Measurements from ENCODE around the gene CD19.
"Not testable (repeated sequence)": the region's sequence is repeated elsewhere in the genome, so short reads cannot be mapped to it uniquely, and the experiment has no call there.

CD19 gene

GRCh38 chr16:28937222-28937876 is 5.6 kb downstream of the CD19 start:
- no peak for DNase-seq

DNA sequence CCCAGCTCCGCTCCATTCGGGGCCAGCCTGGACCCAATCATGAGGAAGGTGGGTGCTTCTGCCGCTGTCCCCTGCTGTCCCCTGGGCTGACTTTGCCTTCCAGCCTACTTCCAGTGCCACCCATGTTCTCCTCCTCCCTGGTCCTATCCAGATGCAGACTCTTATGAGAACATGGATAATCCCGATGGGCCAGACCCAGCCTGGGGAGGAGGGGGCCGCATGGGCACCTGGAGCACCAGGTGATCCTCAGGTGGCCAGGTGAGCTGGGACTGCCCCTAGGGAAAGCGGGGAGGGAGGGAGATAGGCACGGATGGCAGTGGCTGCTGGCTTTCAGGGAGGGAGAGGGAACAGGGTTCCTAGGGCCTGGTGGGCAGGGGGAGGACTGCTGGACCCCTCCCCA is 7.0 kb downstream of the CD19 start:
- no peak for DNase-seq

DNA sequence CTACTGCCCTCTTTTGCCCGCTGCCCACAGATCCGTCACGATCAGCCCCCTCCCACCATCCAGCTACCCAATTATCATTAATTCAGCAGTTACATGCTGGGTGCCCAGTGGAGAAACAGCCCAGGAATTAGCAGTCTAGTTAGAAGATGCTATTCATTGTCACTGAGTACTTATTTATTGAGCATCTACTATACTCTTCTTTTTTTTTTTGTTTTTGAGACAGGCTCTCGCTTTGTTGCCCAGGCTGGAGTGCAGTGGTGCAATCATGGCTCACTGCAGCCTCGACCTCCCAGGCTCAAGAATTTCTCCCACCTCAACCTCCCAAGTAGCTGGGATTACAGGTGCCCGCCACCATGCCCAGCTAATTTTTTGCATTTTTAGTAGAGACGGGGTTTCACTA is 8.1 kb downstream of the CD19 start:
- DNase-seq, result not testable (repeated sequence)

GRCh38 chr16:28943281-28943680 is 11.5 kb downstream of the CD19 start:
- DNase-seq, result no peak

DNA sequence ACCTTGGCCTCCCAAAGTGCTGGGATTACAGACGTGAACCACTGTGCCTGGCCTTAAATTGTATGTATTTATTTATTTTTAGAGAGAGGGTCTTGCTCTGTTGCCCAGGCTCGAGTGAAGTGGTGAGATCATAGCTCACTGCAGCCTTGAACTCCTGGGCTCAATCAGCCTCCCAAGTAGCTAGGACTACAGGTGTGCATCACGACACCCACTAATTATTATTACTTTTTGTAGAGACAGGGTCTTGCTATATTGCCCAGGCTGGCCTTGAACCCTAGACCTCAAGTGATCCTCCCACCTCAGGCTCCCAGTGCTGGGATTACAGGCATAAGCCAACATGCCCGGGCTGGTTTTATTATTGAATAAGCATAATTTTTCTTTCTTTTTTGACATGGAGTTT is 14.9 kb downstream of the CD19 start:
- DNase-seq, result no peak

DNA sequence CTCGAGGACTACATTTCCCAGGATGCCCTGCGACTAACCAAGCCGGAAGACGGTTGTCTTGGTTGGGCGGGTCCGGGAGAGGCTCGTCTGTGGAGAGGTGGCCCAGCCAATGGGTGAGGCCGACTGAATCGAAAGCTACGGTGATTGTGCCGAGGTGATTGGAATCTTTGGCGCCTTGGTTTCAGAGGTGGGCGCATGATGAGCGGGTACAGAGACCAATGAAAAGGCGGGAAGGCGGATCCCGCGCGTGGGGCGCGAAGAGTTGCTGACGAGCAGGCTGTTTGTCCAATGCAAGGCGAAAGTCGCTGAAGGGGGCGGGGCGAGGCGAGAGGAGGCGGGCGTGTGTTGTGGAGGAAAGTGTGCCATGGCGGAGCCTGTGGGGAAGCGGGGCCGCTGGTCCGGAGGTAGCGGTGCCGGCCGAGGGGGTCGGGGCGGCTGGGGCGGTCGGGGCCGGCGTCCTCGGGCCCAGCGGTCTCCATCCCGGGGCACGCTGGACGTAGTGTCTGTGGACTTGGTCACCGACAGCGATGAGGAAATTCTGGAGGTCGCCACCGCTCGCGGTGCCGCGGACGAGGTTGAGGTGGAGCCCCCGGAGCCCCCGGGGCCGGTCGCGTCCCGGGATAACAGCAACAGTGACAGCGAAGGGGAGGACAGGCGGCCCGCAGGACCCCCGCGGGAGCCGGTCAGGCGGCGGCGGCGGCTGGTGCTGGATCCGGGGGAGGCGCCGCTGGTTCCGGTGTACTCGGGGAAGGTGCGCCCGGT is 19.1 kb downstream of the CD19 start, which contains the start of gene NFATC2IP:
Gene NFATC2IP, plus strand, starts transcription at position 290 of the 762 bp plus-strand sequence. Its CDS starts 75 bp downstream, at position 365.
- peak; percentile 100 for DNase-seq

GRCh38 chr16:28951410-28951943 is 19.7 kb downstream of the CD19 start:
- DNase-seq, result no peak

DNA sequence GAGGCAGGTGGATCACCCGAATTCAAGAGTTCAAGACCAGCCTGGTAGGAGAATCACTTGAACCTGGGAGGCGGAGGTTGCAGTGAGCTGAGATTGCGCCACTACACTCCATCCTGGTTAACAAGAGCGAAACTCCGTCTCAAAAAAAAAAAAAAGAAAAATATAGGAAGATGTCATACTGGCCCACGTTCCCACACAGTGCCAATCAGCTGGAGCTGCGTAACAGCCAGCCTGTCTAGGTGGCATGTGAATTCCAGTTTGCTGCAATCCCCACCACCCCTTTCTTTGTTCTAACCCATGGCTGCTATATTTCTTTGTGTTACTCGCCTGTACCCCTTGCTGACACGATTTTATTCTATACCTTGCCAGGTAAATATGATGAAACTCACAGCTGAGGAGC is 26.4 kb downstream of the CD19 start:
- DNase-seq, result no peak

GRCh38 chr16:28958836-28959235 is 27.1 kb downstream of the CD19 start:
- DNase-seq, result no peak

GRCh38 chr16:28964072-28964471 is 32.3 kb downstream of the CD19 start:
- no peak for DNase-seq

- no peak for DNase-seq
Observed at GRCh38 chr16:28964496-28964895, 32.7 kb downstream of the CD19 start.

- DNase-seq, result no peak
Observed at GRCh38 chr16:28967156-28967555, 35.4 kb downstream of the CD19 start.

- not testable (repeated sequence) for DNase-seq
Observed at GRCh38 chr16:28969696-28970095, 37.9 kb downstream of the CD19 start.

GRCh38 chr16:28974007-28974436 is 42.3 kb downstream of the CD19 start:
- DNase-seq, result peak; percentile 40

GRCh38 chr16:28974437-28975157 is 42.8 kb downstream of the CD19 start, which contains the start of gene SPNS1:
TSS of gene SPNS1 (plus strand) at chr16:28974778. CDS start at chr16:28975152, 374 bp downstream.
- DNase-seq, result peak; percentile 90

DNA sequence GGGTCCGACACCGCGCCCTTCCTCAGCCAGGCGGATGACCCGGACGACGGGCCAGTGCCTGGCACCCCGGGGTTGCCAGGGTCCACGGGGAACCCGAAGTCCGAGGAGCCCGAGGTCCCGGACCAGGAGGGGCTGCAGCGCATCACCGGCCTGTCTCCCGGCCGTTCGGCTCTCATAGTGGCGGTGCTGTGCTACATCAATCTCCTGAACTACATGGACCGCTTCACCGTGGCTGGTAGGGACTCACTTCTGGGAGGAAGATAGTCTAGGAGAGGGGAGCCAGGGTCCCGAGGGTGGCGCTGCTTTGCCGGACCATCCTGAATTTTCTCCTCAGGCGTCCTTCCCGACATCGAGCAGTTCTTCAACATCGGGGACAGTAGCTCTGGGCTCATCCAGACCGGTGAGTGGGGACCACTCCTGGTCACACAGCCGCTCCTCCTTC is 43.4 kb downstream of the CD19 start:
- no peak for DNase-seq

DNA sequence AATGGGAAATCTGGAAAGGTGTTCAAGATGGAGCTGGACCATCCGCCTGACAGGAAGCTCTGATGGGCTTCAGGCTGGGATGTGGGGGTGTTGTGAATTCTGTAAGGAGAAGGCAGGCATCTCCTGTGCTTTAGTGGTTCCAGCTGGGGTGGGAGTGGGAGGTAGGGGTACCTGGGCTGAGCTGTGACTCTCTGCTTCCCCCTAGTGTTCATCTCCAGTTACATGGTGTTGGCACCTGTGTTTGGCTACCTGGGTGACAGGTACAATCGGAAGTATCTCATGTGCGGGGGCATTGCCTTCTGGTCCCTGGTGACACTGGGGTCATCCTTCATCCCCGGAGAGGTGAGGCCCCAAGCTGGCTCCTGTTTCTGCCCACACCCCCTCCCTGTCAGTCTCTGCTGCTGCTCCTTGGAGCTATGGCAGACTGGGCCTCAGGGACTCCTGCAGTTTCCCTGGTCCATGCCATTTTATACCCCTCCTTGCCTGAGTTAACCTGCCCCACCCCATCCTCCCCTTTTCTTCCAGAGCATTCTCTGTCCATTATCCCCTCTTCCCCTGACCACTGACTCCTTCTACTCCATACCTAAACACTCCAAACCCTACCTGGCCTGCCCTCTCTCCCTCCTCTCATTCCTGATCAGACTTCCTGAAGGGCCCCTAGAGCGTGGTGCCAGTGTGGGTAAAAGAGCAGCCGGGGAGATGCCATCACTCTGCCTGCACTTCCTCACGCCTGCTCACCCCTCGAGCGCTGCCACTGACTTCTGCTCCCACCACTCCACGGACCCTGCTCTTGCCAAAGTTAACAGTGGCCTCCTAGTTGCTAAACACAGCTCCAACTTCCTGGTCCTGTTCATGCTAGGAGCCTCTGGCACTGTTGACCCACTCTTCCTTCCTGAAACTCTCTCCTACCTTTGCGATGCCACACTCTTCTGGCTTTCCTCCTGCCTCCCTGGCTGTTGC is 46.2 kb downstream of the CD19 start:
- DNase-seq, result no peak

GRCh38 chr16:28980330-28980729 is 48.6 kb downstream of the CD19 start:
- not testable (repeated sequence) for DNase-seq

- DNase-seq, result no peak
Observed at GRCh38 chr16:28980929-28981328, 49.2 kb downstream of the CD19 start.

DNA sequence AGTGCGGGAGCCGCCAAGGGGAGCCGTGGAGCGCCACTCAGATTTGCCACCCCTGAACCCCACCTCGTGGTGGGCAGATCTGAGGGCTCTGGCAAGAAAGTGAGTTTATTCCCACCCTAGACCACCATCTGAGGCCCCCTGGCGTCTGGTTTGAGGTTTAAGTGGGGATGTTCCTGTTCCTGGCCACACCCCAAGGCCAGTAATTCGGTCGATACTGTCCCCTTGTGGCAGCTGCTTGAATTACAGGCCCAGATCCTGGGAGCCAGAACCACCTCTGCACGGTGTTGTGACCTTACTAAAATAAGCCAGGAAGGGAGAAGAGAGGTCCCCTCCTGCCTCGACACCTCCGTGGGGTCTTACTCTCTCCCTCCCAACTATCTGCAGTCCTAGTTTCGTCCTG is 49.7 kb downstream of the CD19 start:
- no peak for DNase-seq

DNA sequence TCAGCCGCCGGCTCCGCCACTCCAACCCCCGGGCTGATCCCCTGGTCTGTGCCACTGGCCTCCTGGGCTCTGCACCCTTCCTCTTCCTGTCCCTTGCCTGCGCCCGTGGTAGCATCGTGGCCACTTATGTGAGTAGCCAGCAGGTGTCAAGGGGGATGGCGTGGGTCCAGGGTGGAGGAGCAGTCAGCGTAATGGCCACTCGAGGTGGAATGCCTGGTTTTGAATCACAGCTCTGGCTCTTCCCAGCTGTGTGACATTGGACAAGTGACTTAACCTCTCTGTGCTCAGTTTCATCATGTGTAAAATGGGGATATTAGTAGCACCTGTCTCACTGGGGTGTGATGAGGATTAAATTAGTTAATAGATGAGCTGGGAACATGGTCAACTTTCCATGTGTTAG is 50.6 kb downstream of the CD19 start:
- no peak for DNase-seq

- DNase-seq, result no peak
Observed at GRCh38 chr16:28982949-28983348, 51.2 kb downstream of the CD19 start.

Data from DMS 273 treated with DMSO at 0.1 percent for 48 hours (cell line).